HEK293 (cell line): ENCODE results near the gene PARD6G.

ENCODE experiments used
- CTCF ChIA-PET: fragments of 350-600 bp; formaldehyde crosslinking; extraction: SDS; loops from one replicate; lab custom pipeline; 2021; ENCODE audit warnings: antibody characterized with exemption; lab: Yijun Ruan, JAX
- POLR2A ChIA-PET: fragments of 300-600 bp; formaldehyde crosslinking; extraction: SDS; loops from one replicate; lab custom pipeline; 2020; ENCODE audit warnings: antibody characterized with exemption, inconsistent platforms; lab: Yijun Ruan, JAX
- H3K27ac ChIP-seq: fragments of 200-500 bp; sonication (Bioruptor generic); 2 replicates; pipeline ENCODE4 v1.5.1; 2014; ENCODE audit warnings: low read depth, low read length, control low read depth, inconsistent platforms; ENCODE audit errors: extremely low read depth
- H3K36me3 ChIP-seq, 2 experiments: fragments of 200-500 bp in 1 of 2; sonication (Bioruptor generic) in 1 of 2; 1 replicate in 1 of 2; 2 replicates in 1 of 2; pipeline ENCODE4 v1.5.1; 2014 to 2017; ENCODE audit warnings: inconsistent platforms in 2 of 2, low read length in 2 of 2; ENCODE audit not compliant: control insufficient read depth in 2 of 2, insufficient read depth in 1 of 2
- H3K4me1 ChIP-seq: fragments of 200-500 bp; sonication (Bioruptor generic); 2 replicates; pipeline ENCODE4 v1.5.1; 2014; ENCODE audit warnings: mild to moderate bottlenecking, low read length, inconsistent platforms; ENCODE audit not compliant: control insufficient read depth, insufficient read depth
- H3K4me3 ChIP-seq: 2 replicates; pipeline ENCODE4 v1.5.1; 2011; ENCODE audit warnings: low read depth, mild to moderate bottlenecking, control low read depth, low read length, moderate library complexity
- H3K9me3 ChIP-seq: fragments of 200-500 bp; sonication (Bioruptor generic); 2 replicates; pipeline ENCODE4 v1.5.1; 2014; ENCODE audit warnings: low read depth, low read length, inconsistent platforms; ENCODE audit not compliant: control insufficient read depth, insufficient read depth
- KLF8 ChIP-seq: fragments of 450-650 bp; formaldehyde crosslinking; IDR thresholded peaks from 2 replicates; pipeline ENCODE4 v1.5.1; 2016; ENCODE audit warnings: missing biosample characterization, missing genetic modification characterization
- RBAK ChIP-seq: fragments of 450-650 bp; formaldehyde crosslinking; IDR thresholded peaks from 2 replicates; pipeline ENCODE4 v1.5.1; 2016; ENCODE audit warnings: missing biosample characterization, missing genetic modification characterization
- SALL2 ChIP-seq: fragments of 450-650 bp; formaldehyde crosslinking; IDR thresholded peaks from 2 replicates; pipeline ENCODE4 v1.5.0; 2017; ENCODE audit warnings: missing biosample characterization, mild to moderate bottlenecking, missing genetic modification characterization, borderline replicate concordance
- ZBTB21 ChIP-seq: fragments of 450-650 bp; formaldehyde crosslinking; IDR thresholded peaks from 2 replicates; pipeline ENCODE4 v1.5.1; 2017; ENCODE audit warnings: missing biosample characterization, missing genetic modification characterization
- ZNF112 ChIP-seq: fragments of 450-650 bp; formaldehyde crosslinking; IDR thresholded peaks from 2 replicates; pipeline ENCODE4 v1.5.0; 2017; ENCODE audit warnings: missing biosample characterization, missing genetic modification characterization
- ZNF138 ChIP-seq: fragments of 450-650 bp; formaldehyde crosslinking; IDR thresholded peaks from 2 replicates; pipeline ENCODE4 v1.5.1; 2016; ENCODE audit warnings: missing biosample characterization, missing genetic modification characterization, borderline replicate concordance
- ZNF140 ChIP-seq: fragments of 450-650 bp; formaldehyde crosslinking; IDR thresholded peaks from 2 replicates; pipeline ENCODE4 v1.5.1; 2016; ENCODE audit warnings: missing biosample characterization, missing genetic modification characterization
- ZNF2 ChIP-seq: fragments of 450-650 bp; formaldehyde crosslinking; IDR thresholded peaks from 2 replicates; pipeline ENCODE4 v1.5.1; 2016; ENCODE audit warnings: missing biosample characterization, missing genetic modification characterization
- ZNF274 ChIP-seq, 2 experiments: fragments of 200-500 bp in 1 of 2; fragments of 450-650 bp in 1 of 2; sonication (Bioruptor generic) in 1 of 2; formaldehyde crosslinking in 1 of 2; IDR thresholded peaks; 2 replicates each; pipeline versions ENCODE4 v1.5.1 to v1.6.1; 2014 to 2016; ENCODE audit warnings: borderline replicate concordance in 1 of 2, inconsistent platforms in 1 of 2, low read length in 1 of 2, missing biosample characterization in 1 of 2, missing genetic modification characterization in 1 of 2
- ZNF521 ChIP-seq: fragments of 450-650 bp; formaldehyde crosslinking; IDR thresholded peaks from 2 replicates; pipeline ENCODE4 v1.5.1; 2017; ENCODE audit warnings: missing biosample characterization, mild to moderate bottlenecking, missing genetic modification characterization
- ZNF571 ChIP-seq: fragments of 450-650 bp; formaldehyde crosslinking; IDR thresholded peaks from 2 replicates; pipeline ENCODE4 v1.5.0; 2017; ENCODE audit warnings: missing biosample characterization, missing genetic modification characterization
- ZNF664 ChIP-seq: fragments of 450-650 bp; formaldehyde crosslinking; IDR thresholded peaks from 2 replicates; pipeline ENCODE4 v1.5.1; 2016; ENCODE audit warnings: missing biosample characterization, missing genetic modification characterization
- ZSCAN30 ChIP-seq: fragments of 450-650 bp; IDR thresholded peaks from 2 replicates; pipeline ENCODE4 v1.5.1; 2018; ENCODE audit warnings: missing biosample characterization, mild to moderate bottlenecking, missing genetic modification characterization, moderate library complexity
- TF ChIP-seq, protein P1 (sequence below): fragments of 450-650 bp; formaldehyde crosslinking; IDR thresholded peaks from 2 replicates; pipeline ENCODE4 v1.5.1; 2016; ENCODE audit warnings: missing biosample characterization, missing genetic modification characterization
- TF ChIP-seq, protein P2 (sequence below): fragments of 450-650 bp; formaldehyde crosslinking; IDR thresholded peaks from 2 replicates; pipeline ENCODE4 v1.5.1; 2016; ENCODE audit warnings: missing biosample characterization, missing genetic modification characterization, borderline replicate concordance

The PARD6G gene

DNA sequence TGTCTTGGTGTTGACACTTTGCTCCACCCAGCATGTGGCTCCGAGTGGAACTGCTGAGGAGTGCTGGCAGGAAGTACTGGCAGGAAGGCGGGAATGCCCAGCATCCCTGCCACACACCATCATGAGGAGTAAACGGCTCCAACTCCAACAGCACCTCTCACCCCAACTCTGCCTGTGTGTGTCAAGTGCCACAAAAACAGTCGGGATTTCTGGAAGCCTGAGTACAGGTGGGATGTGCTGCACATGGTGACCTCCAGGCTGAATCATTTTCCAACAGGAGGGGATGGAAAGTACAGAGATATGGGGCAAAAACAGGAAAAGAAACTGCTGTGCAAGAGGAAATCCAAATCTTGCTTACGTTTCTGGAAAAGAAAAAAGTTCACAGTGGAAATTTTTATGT is 53.6 kb downstream of the PARD6G start:
- no peaks in the 10 kb centered on the region for H3K9me3 ChIP-seq
- no peak overlapping the region for H3K27ac ChIP-seq
- H3K36me3 ChIP-seq, result no peaks in the 10 kb centered on the region
- CTCF ChIA-PET, result interaction anchor here (0.7 to 1.4 kb wide), 2 partner anchors 46 to 52 kb away, joined by 3 read pairs; no protein-coding TSS in a partner anchor
- TF ChIP-seq ZNF571 (tag by site-specific recombination), result no peak
- no peak for TF ChIP-seq RBAK
- TF ChIP-seq ZNF138, result no peak
- no peak for TF ChIP-seq ZNF112 (tag by site-specific recombination)
- TF ChIP-seq ZSCAN30 (tag by site-specific recombination), result no peak
- no peak for TF ChIP-seq SALL2 (tag by site-specific recombination)
- TF ChIP-seq, protein P1, sequence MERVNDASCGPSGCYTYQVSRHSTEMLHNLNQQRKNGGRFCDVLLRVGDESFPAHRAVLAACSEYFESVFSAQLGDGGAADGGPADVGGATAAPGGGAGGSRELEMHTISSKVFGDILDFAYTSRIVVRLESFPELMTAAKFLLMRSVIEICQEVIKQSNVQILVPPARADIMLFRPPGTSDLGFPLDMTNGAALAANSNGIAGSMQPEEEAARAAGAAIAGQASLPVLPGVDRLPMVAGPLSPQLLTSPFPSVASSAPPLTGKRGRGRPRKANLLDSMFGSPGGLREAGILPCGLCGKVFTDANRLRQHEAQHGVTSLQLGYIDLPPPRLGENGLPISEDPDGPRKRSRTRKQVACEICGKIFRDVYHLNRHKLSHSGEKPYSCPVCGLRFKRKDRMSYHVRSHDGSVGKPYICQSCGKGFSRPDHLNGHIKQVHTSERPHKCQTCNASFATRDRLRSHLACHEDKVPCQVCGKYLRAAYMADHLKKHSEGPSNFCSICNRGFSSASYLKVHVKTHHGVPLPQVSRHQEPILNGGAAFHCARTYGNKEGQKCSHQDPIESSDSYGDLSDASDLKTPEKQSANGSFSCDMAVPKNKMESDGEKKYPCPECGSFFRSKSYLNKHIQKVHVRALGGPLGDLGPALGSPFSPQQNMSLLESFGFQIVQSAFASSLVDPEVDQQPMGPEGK (tag by site-specific recombination), result no peak
- no peak for TF ChIP-seq ZBTB21
- TF ChIP-seq, protein P2, sequence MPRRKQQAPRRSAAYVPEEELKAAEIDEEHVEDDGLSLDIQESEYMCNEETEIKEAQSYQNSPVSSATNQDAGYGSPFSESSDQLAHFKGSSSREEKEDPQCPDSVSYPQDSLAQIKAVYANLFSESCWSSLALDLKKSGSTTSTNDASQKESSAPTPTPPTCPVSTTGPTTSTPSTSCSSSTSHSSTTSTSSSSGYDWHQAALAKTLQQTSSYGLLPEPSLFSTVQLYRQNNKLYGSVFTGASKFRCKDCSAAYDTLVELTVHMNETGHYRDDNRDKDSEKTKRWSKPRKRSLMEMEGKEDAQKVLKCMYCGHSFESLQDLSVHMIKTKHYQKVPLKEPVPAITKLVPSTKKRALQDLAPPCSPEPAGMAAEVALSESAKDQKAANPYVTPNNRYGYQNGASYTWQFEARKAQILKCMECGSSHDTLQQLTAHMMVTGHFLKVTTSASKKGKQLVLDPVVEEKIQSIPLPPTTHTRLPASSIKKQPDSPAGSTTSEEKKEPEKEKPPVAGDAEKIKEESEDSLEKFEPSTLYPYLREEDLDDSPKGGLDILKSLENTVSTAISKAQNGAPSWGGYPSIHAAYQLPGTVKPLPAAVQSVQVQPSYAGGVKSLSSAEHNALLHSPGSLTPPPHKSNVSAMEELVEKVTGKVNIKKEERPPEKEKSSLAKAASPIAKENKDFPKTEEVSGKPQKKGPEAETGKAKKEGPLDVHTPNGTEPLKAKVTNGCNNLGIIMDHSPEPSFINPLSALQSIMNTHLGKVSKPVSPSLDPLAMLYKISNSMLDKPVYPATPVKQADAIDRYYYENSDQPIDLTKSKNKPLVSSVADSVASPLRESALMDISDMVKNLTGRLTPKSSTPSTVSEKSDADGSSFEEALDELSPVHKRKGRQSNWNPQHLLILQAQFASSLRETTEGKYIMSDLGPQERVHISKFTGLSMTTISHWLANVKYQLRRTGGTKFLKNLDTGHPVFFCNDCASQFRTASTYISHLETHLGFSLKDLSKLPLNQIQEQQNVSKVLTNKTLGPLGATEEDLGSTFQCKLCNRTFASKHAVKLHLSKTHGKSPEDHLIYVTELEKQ, result no peak
- TF ChIP-seq, all 188 proteins: peak for 0
- H3K4me3 ChIP-seq, result no peak overlapping the region
- peaks cover 8% of the 10 kb centered on the region for H3K4me1 ChIP-seq
- POLR2A ChIA-PET, result interaction anchor here (0.8 kb wide), 1 partner anchor 160 kb away, joined by 3 read pairs; the partner anchor contains the start of gene RBFA

DNA sequence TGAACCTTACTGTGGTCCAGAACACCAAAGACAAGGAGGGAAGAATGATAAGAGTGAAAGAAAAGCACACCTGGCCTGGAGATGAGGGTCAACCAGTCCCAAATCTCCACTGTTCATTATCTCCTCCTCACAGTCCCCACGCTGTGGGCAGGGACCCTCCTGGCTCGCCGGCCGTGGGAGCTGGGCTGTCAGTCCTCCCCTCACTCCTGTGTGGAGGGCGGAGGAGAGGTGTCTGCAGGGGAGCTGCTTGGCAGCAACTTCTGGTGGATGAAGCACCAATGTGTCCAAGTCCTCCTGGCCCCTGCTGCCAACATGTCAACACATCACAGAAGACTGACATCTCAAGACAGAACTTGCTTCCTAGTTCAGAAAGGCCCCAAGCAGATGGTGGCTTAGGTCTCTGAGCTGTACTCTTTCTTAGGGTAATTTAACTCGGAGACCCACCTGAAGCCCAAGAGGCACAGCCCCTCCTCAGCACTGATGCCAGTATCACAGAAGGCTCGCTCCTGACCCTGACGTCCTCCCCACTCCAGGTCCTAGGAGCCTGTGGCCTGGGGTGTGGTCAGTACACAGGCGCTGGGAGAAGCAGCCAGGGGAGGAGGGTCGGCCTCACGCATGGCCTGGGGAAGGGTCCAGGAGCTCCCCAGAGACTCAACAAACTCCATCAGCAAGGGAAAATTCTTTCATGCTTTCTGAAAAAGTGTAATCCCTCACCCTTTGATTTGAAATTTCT is 54.5 kb downstream of the PARD6G start:
- no peaks in the 10 kb centered on the region for H3K36me3 ChIP-seq
- no peak overlapping the region for H3K4me3 ChIP-seq
- ChIA-PET CTCF (interaction anchor here (0.6 to 0.7 kb wide), 2 partner anchors 34 to 51 kb away, joined by 3 read pairs; no protein-coding TSS in a partner anchor), POLR2A (no interaction called here)
- no peaks in the 10 kb centered on the region for H3K9me3 ChIP-seq
- H3K4me1 ChIP-seq, result peaks cover 8% of the 10 kb centered on the region
- TF ChIP-seq KLF8 (tag by site-specific recombination) (no peak), ZNF274 (IDR thresholded peaks at IDR 0.05; ENCODE audit: low read length) (no peak), ZNF274 (tag by site-specific recombination; IDR thresholded peaks at IDR 0.05; ENCODE audit: borderline replicate concordance) (no peak), ZNF521 (tag by site-specific recombination) (no peak), ZNF2 (tag by site-specific recombination) (no peak), ZNF140 (tag by site-specific recombination) (no peak), ZNF664 (tag by site-specific recombination) (no peak)
- no peak overlapping the region for H3K27ac ChIP-seq
